Calu3 (cell line): ENCODE measurements around the gene HOXA9. TPM values are rescaled to one million over a fixed set of nuclear protein-coding genes. Genes with fewer than 3 reads are reported as not detected.

Source experiments
- BruUV-seq: library from RNA; stranded (reverse); fragments of 400-500 nt; replicated peaks from 2 replicates; lab custom pipeline; 2021; lab: Mats Ljungman, UMichigan
- CTCF ChIA-PET: fragments of 300-600 bp; sonication (Branson Sonifier 250); formaldehyde crosslinking; loops from one replicate; lab custom pipeline; 2022; ENCODE audit warnings: antibody characterized with exemption; lab: Charles Lee
- DNase-seq: peaks from one replicate; pipeline ENCODE4 v3.0.0; 2022
- H3K27ac Mint-ChIP-seq: one replicate; pipeline ENCODE4 v1.8.0; 2022; ENCODE audit warnings: mixed read lengths; ENCODE audit not compliant: unreplicated experiment
- H3K27me3 Mint-ChIP-seq: one replicate; pipeline ENCODE4 v1.8.0; 2022; ENCODE audit warnings: mixed read lengths; ENCODE audit not compliant: unreplicated experiment
- H3K36me3 Mint-ChIP-seq: one replicate; pipeline ENCODE4 v1.8.0; 2022; ENCODE audit warnings: mild to moderate bottlenecking, moderate library complexity, mixed read lengths; ENCODE audit not compliant: insufficient read depth, unreplicated experiment
- H3K4me1 Mint-ChIP-seq: one replicate; pipeline ENCODE4 v1.8.0; 2022; ENCODE audit warnings: mild to moderate bottlenecking, low read depth, mixed read lengths; ENCODE audit not compliant: unreplicated experiment
- H3K4me3 Mint-ChIP-seq: one replicate; pipeline ENCODE4 v1.8.0; 2022; ENCODE audit warnings: mild to moderate bottlenecking, low read depth, moderate library complexity, mixed read lengths; ENCODE audit not compliant: unreplicated experiment
- H3K9me3 Mint-ChIP-seq: one replicate; pipeline ENCODE4 v1.8.0; 2022; ENCODE audit warnings: low read depth, mixed read lengths; ENCODE audit not compliant: unreplicated experiment
- CTCF ChIP-seq: fragments of 200-600 bp; IDR thresholded peaks from one replicate; pipeline ENCODE4 v1.8.0; 2022; ENCODE audit warnings: antibody characterized with exemption; ENCODE audit not compliant: unreplicated experiment
- intact Hi-C: fragments of 100-400 bp; cut with micrococcal nuclease; formaldehyde crosslinking; loops from one replicate; pipeline ENCODE4 v1.10.0; 2022; ENCODE audit not compliant: unreplicated experiment
- total RNA-seq: library from RNA; stranded (reverse); gene quantifications from 2 replicates; pipeline ENCODE4 v1.2.3, GENCODE V29; 2022

HOXA9 gene
- total RNA-seq, 1 experiment from 2014 or later: 2.5 TPM

GRCh38 chr7:27121684-27122076, 43.7 kb downstream of the HOXA9 start:
- peaks cover 46% of the 10 kb centered on the region for H3K36me3 Mint-ChIP-seq
- intact Hi-C loops: loop anchor here (5.0 kb wide), 1 partner anchor 74 kb away; no protein-coding TSS in a partner anchor
- no peaks in the 10 kb centered on the region for H3K9me3 Mint-ChIP-seq
- CTCF ChIA-PET: interaction anchor here (1.7 kb wide), 1 partner anchor 528 kb away, joined by 3 read pairs; no protein-coding TSS in a partner anchor
- peak overlapping the region; percentile 67 for H3K27ac Mint-ChIP-seq
- peaks cover 60% of the 10 kb centered on the region for H3K4me1 Mint-ChIP-seq
- no TSS peak for BruUV-seq
- DNase-seq: no peak
- H3K4me3 Mint-ChIP-seq: peak overlapping the region; percentile 83
- no peak for TF ChIP-seq CTCF
- no peaks in the 10 kb centered on the region for H3K27me3 Mint-ChIP-seq

- H3K27ac Mint-ChIP-seq: no peak overlapping the region
- CTCF ChIA-PET: interaction anchor here (0.5 to 1.7 kb wide), 3 partner anchors 14 to 256 kb away, joined by 3 to 12 read pairs (median 6); no protein-coding TSS in a partner anchor
These were observed 45.9 kb downstream of the HOXA9 start for GRCh38 chr7:27119412-27119911.

GRCh38 chr7:27118580-27118979, 46.8 kb downstream of the HOXA9 start:
- intact Hi-C loops: no loop called here
- no peak for TF ChIP-seq CTCF
- peaks cover 62% of the 10 kb centered on the region for H3K36me3 Mint-ChIP-seq
- H3K4me3 Mint-ChIP-seq: no peak overlapping the region
- H3K4me1 Mint-ChIP-seq: peaks cover 62% of the 10 kb centered on the region
- H3K27me3 Mint-ChIP-seq: no peaks in the 10 kb centered on the region
- BruUV-seq: no TSS peak
- CTCF ChIA-PET: interaction anchor here (0.6 to 2.0 kb wide), 2 partner anchors 20 to 151 kb away, joined by 8 to 9 read pairs; no protein-coding TSS in a partner anchor
- H3K27ac Mint-ChIP-seq: no peak overlapping the region
- no peak for DNase-seq
- no peaks in the 10 kb centered on the region for H3K9me3 Mint-ChIP-seq

More at GRCh38 chr7:27119412-27119911, 45.9 kb downstream of the HOXA9 start:
- no peak overlapping the region for H3K4me3 Mint-ChIP-seq
- no TSS peak for BruUV-seq
- no peak for DNase-seq
- intact Hi-C loops: no loop called here
- no peak for TF ChIP-seq CTCF
- peaks cover 67% of the 10 kb centered on the region for H3K4me1 Mint-ChIP-seq
- H3K9me3 Mint-ChIP-seq: no peaks in the 10 kb centered on the region
- no peaks in the 10 kb centered on the region for H3K27me3 Mint-ChIP-seq
- peaks cover 63% of the 10 kb centered on the region for H3K36me3 Mint-ChIP-seq

GRCh38 chr7:27117887-27118491, 47.3 kb downstream of the HOXA9 start:
- no peak overlapping the region for H3K4me3 Mint-ChIP-seq
- no TSS peak for BruUV-seq
- peaks cover 65% of the 10 kb centered on the region for H3K36me3 Mint-ChIP-seq
- no peak for TF ChIP-seq CTCF
- H3K9me3 Mint-ChIP-seq: no peaks in the 10 kb centered on the region
- intact Hi-C loops: no loop called here
- H3K4me1 Mint-ChIP-seq: peaks cover 58% of the 10 kb centered on the region
- DNase-seq: no peak
- CTCF ChIA-PET: interaction anchor here (0.6 to 2.0 kb wide), 2 partner anchors 19 to 151 kb away, joined by 8 to 9 read pairs; no protein-coding TSS in a partner anchor
- no peaks in the 10 kb centered on the region for H3K27me3 Mint-ChIP-seq
- H3K27ac Mint-ChIP-seq: no peak overlapping the region
